Hepatocyte (in vitro differentiated cells): ENCODE data around the gene FERMT2. TPM values are rescaled to one million over a fixed set of nuclear protein-coding genes. Genes with fewer than 3 reads are reported as not detected.

Source experiments
- DNase-seq: peaks from one replicate; pipeline ENCODE4 v3.0.0-alpha.2; 2016; ENCODE audit warnings: low spot score
- H2AFZ ChIP-seq: fragments of 200-600 bp; sonication (generic); 2 replicates; pipeline ENCODE4 v1.6.0; 2016; ENCODE audit warnings: antibody characterized with exemption, mild to moderate bottlenecking
- H3K27ac ChIP-seq: fragments of 200-600 bp; sonication (generic); 2 replicates; pipeline ENCODE4 v1.5.1; 2016; ENCODE audit warnings: mild to moderate bottlenecking
- H3K27me3 ChIP-seq: fragments of 200-600 bp; sonication (generic); 2 replicates; pipeline ENCODE4 v1.6.1; 2016
- H3K36me3 ChIP-seq: fragments of 200-600 bp; sonication (generic); replicated peaks from 2 replicates; pipeline ENCODE4 v1.5.1; 2016; ENCODE audit warnings: low read depth; ENCODE audit not compliant: insufficient read depth
- H3K4me1 ChIP-seq: fragments of 200-600 bp; sonication (generic); 2 replicates; pipeline ENCODE4 v1.5.1; 2016; ENCODE audit warnings: mild to moderate bottlenecking, moderate library complexity; ENCODE audit not compliant: insufficient read depth
- H3K4me2 ChIP-seq: fragments of 200-600 bp; sonication (generic); 2 replicates; pipeline ENCODE4 v1.6.0; 2016
- H3K4me3 ChIP-seq: fragments of 200-600 bp; sonication (generic); 2 replicates; pipeline ENCODE4 v1.5.1; 2016; ENCODE audit warnings: mild to moderate bottlenecking
- H3K79me2 ChIP-seq: fragments of 200-600 bp; sonication (generic); 2 replicates; pipeline ENCODE4 v1.6.0; 2017; ENCODE audit warnings: mild to moderate bottlenecking
- H3K9me2 ChIP-seq: fragments of 200-600 bp; sonication (generic); replicated peaks from 2 replicates; pipeline ENCODE4 v1.6.0; 2017; ENCODE audit warnings: mild to moderate bottlenecking; ENCODE audit not compliant: insufficient read depth
- H3K9me3 ChIP-seq: fragments of 200-600 bp; sonication (generic); 2 replicates; pipeline ENCODE4 v1.5.1; 2016; ENCODE audit warnings: low read depth, mild to moderate bottlenecking
- H4K20me1 ChIP-seq: fragments of 200-600 bp; sonication (generic); 2 replicates; pipeline ENCODE4 v1.6.0; 2016; ENCODE audit warnings: mild to moderate bottlenecking; ENCODE audit not compliant: insufficient read depth, poor library complexity, severe bottlenecking
- CTCF ChIP-seq: fragments of 200-600 bp; sonication (generic); IDR thresholded peaks from 2 replicates; pipeline ENCODE4 v1.5.1; 2016; ENCODE audit warnings: antibody characterized with exemption, mild to moderate bottlenecking; ENCODE audit not compliant: poor library complexity
- EZH2 ChIP-seq: fragments of 200-600 bp; sonication (generic); IDR thresholded peaks from 2 replicates; pipeline ENCODE4 v1.6.1; 2016; ENCODE audit warnings: antibody characterized with exemption, mild to moderate bottlenecking, borderline replicate concordance
- EZH2phosphoT487 ChIP-seq: fragments of 200-600 bp; sonication (generic); IDR thresholded peaks from one replicate; pipeline ENCODE4 v1.6.1; 2018; ENCODE audit warnings: antibody characterized with exemption, mild to moderate bottlenecking, low read depth, moderate library complexity; ENCODE audit not compliant: unreplicated experiment, severe bottlenecking
- WGBS: methylation state at CpG from one replicate; pipeline ENCODE4 v1.1.6; 2016; ENCODE audit warnings: low lambda C conversion rate; ENCODE audit errors: missing lambda C conversion rate; 5-methylcytosine and 5-hydroxymethylcytosine counted together
- polyA plus RNA-seq: library from polyadenylated mRNA; unstranded; fragments of >200 nt; fragmentation: Nextera tagmentation; extraction: Ambion mirVana; gene quantifications from 2 replicates; pipeline ENCODE4 v1.2.1, GENCODE V29; 2016
- total RNA-seq: library from RNA; depleted of rRNA; stranded (reverse); fragments of >200 nt; gene quantifications from 2 replicates; pipeline ENCODE4 v1.2.3, GENCODE V29; 2014

The FERMT2 gene
- total and polyA plus RNA-seq, 2 experiments from 2014 or later: 38.6 to 95.4 TPM

GRCh38 chr14:52844262-52845060 is 106.4 kb downstream of the FERMT2 start:
- Histone ChIP-seq H3K4me3 (no peak overlapping the region), H4K20me1 (no peaks in the 10 kb centered on the region), H3K27me3 (no peaks in the 10 kb centered on the region), H3K79me2 (no peaks in the 10 kb centered on the region), H3K9me3 (no peaks in the 10 kb centered on the region), H3K9me2 (no peaks in the 10 kb centered on the region), H3K27ac (no peak overlapping the region), H3K36me3 (no peaks in the 10 kb centered on the region), H3K4me2 (peak overlapping the region; percentile 5), H3K4me1 (peaks cover 5% of the 10 kb centered on the region), H2AFZ (no peak overlapping the region)
- no peak for TF ChIP-seq EZH2
- no peak for TF ChIP-seq EZH2phosphoT487
- TF ChIP-seq CTCF: no peak
- 61% methylated on average over 6 of the region's 6 CpGs for WGBS
- no peak for DNase-seq

GRCh38 chr14:52840877-52841276 is 110.0 kb downstream of the FERMT2 start:
- Histone ChIP-seq H3K4me1 (peaks cover 5% of the 10 kb centered on the region), H3K4me3 (no peak overlapping the region), H3K9me3 (no peaks in the 10 kb centered on the region), H4K20me1 (no peaks in the 10 kb centered on the region), H3K27ac (no peak overlapping the region), H2AFZ (no peak overlapping the region), H3K27me3 (no peaks in the 10 kb centered on the region), H3K79me2 (no peaks in the 10 kb centered on the region), H3K4me2 (no peak overlapping the region), H3K9me2 (no peaks in the 10 kb centered on the region), H3K36me3 (no peaks in the 10 kb centered on the region)
- peak; percentile 13 for DNase-seq
- WGBS: 75% methylated on average over 3 of the region's 3 CpGs
- TF ChIP-seq CTCF (no peak), EZH2 (no peak), EZH2phosphoT487 (no peak)

- WGBS: 87% methylated on average over 7 of the region's 7 CpGs
- H3K4me2 ChIP-seq: no peak overlapping the region
Observed at GRCh38 chr14:52837451-52837850, 113.4 kb downstream of the FERMT2 start.

More at GRCh38 chr14:52837451-52837850, 113.4 kb downstream of the FERMT2 start:
- Histone ChIP-seq H3K36me3 (no peaks in the 10 kb centered on the region), H3K9me3 (no peaks in the 10 kb centered on the region), H2AFZ (no peak overlapping the region), H3K27ac (no peak overlapping the region), H3K27me3 (no peaks in the 10 kb centered on the region), H3K9me2 (no peaks in the 10 kb centered on the region), H4K20me1 (no peaks in the 10 kb centered on the region), H3K4me3 (no peak overlapping the region), H3K4me1 (peaks cover 7% of the 10 kb centered on the region), H3K79me2 (no peaks in the 10 kb centered on the region)
- DNase-seq: no peak
- TF ChIP-seq EZH2phosphoT487 (no peak), EZH2 (no peak), CTCF (no peak)
